Fibroblast of skin of left quadriceps (primary cell): ENCODE data around the gene KRTAP2-2.
A peak's percentile ranks its signal among the peaks of the same experiment; 100 is the strongest.

Source experiments
- DNase-seq, 2 experiments: peaks; one replicate each; pipeline ENCODE4 v3.0.0-alpha.2; 2013; ENCODE audit warnings: low read depth in 2 of 2

KRTAP2-2 gene

GRCh38 chr17:41024697-41025096, 30.3 kb downstream of the KRTAP2-2 start:
- DNase-seq: peak; percentile 65 to 66

- DNase-seq: no peak
These were observed 34.7 kb downstream of the KRTAP2-2 start for GRCh38 chr17:41020336-41020735.

GRCh38 chr17:41019415-41019814, 35.6 kb downstream of the KRTAP2-2 start:
- no peak for DNase-seq

GRCh38 chr17:41018541-41018940, 36.5 kb downstream of the KRTAP2-2 start:
- DNase-seq: no peak

GRCh38 chr17:41016578-41017215, 38.3 kb downstream of the KRTAP2-2 start:
- DNase-seq: no peak

GRCh38 chr17:41015454-41015853, 39.6 kb downstream of the KRTAP2-2 start:
- DNase-seq: no peak

- peak; percentile 72 to 75 for DNase-seq
These were observed 41.4 kb downstream of the KRTAP2-2 start for GRCh38 chr17:41013606-41014005.

- DNase-seq: no peak
These were observed 41.8 kb downstream of the KRTAP2-2 start for GRCh38 chr17:41013181-41013580.

GRCh38 chr17:41012326-41013120, 42.5 kb downstream of the KRTAP2-2 start:
- DNase-seq: no peak

GRCh38 chr17:41010441-41010840, 44.6 kb downstream of the KRTAP2-2 start:
- no peak for DNase-seq

GRCh38 chr17:41009936-41010335, 45.1 kb downstream of the KRTAP2-2 start:
- no peak for DNase-seq

GRCh38 chr17:41009301-41009760, 45.7 kb downstream of the KRTAP2-2 start:
- DNase-seq: no peak

- DNase-seq: no peak
These were observed 46.2 kb downstream of the KRTAP2-2 start, which contains the start of gene KRTAP3-1 for GRCh38 chr17:41008811-41009210. TSS of gene KRTAP3-1 (minus strand) at chr17:41009128. CDS start at chr17:41009074, 54 bp downstream.
